Measurements from ENCODE around the gene RAF1. TPM values are rescaled to one million over a fixed set of nuclear protein-coding genes. Genes with fewer than 3 reads are reported as not detected.
A peak's percentile ranks its signal among the peaks of the same experiment; 100 is the strongest.

RAF1 gene
- total and polyA plus RNA-seq, 9 of the 15 experiments (the other 6 are each of a cell fraction or from before 2014, with no cell fraction given) = 28.0 to 183 (median 85.6) TPM

DNA sequence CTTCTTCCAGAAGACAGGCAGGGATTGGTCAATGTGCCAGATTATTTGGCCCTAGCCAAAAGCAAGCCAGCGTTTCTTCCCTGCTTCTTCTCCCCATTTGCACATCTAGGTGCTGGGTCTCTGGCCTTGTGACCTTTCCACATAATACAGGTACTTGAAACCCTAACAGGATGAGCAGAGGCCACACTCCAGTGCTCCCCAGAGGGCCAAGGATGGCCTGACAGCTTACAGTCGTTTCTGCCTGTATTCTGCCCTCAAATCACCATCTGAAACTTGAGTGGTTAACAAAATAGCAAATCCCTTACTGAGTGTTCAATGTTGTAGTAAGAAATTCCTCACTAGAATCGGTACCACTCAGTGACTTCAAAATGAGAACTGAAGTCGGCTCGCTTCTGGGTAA lies 77.9 kb downstream of the RAF1 start (continued):
- TF ChIP-seq ZNF407 (IDR thresholded peaks at IDR 0.05; ENCODE audit: low read depth) = no peak

GRCh38 chr3:12585181-12585580 lies 78.7 kb downstream of the RAF1 start:
- intact Hi-C loops (cut with micrococcal nuclease) = no loop called here
- FAIRE-seq (peak; percentile 6), ATAC-seq (no peak), DNase-seq (ENCODE audit: extremely low read depth in 1 of 4, low spot score in 3 of 4) (no peak)
- WGBS (ENCODE audit: insufficient coverage, low coverage, missing lambda C conversion rate) = 86% methylated on average over 3 of the region's 3 CpGs
- H3K27ac ChIP-seq (ENCODE audit: extremely low read depth, low read depth, low read length) = no peak overlapping the region
- BruUV-seq (replicated peaks) = no TSS peak
- no peaks in the 10 kb centered on the region for H3K9me3 ChIP-seq (replicated peaks; ENCODE audit: control insufficient read depth, insufficient read depth, low read depth, low read length)
- H3K36me3 ChIP-seq (ENCODE audit: control insufficient read depth, insufficient read depth, low read length) = peaks cover 95% of the 10 kb centered on the region
- POLR2A ChIA-PET = interaction anchor here (0.7 to 1.5 kb wide), 11 partner anchors 8 to 157 kb away, joined by 3 to 6 read pairs (median 4); no protein-coding TSS in a partner anchor
- in situ Hi-C loops (cut with MboI) = no loop called here
- CTCF ChIA-PET (ENCODE audit: low intra/inter-chr PET ratio) = interaction anchor here (0.8 kb wide), 1 partner anchor 133 kb away, joined by 3 read pairs; no protein-coding TSS in a partner anchor
- H3K4me1 ChIP-seq (replicated peaks in 1 of 2; ENCODE audit: control insufficient read depth in 2 of 2, insufficient read depth in 2 of 2, low read length in 2 of 2) = no peaks in the 10 kb centered on the region
- no peaks in the 10 kb centered on the region for H3K79me2 ChIP-seq (ENCODE audit: control insufficient read depth, insufficient read depth, low read length)
- no peak overlapping the region for H2AFZ ChIP-seq (ENCODE audit: low read depth, low read length)
- no peak overlapping the region; a peak in 1 of 4 replicates for H3K9ac ChIP-seq (ENCODE audit: insufficient read depth in 1 of 2, low read depth in 2 of 2, low read length in 2 of 2)
- no peak overlapping the region for H3K4me2 ChIP-seq (ENCODE audit: insufficient read depth, low read length)
- no peaks in the 10 kb centered on the region for H3K27me3 ChIP-seq (ENCODE audit: control insufficient read depth in 2 of 2, insufficient read depth in 2 of 2, low read length in 2 of 2)
- no peak overlapping the region for H3K4me3 ChIP-seq
- TF ChIP-seq, protein P1, sequence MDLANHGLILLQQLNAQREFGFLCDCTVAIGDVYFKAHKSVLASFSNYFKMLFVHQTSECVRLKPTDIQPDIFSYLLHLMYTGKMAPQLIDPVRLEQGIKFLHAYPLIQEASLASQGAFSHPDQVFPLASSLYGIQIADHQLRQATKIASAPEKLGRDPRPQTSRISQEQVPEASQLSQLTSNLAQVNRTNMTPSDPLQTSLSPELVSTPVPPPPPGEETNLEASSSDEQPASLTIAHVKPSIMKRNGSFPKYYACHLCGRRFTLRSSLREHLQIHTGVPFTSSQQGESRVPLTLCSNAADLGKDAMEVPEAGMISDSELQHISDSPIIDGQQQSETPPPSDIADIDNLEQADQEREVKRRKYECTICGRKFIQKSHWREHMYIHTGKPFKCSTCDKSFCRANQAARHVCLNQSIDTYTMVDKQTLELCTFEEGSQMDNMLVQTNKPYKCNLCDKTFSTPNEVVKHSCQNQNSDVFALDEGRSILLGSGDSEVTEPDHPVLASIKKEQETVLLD (IDR thresholded peaks at IDR 0.05) = no peak
- peak; percentile 5; the same call in 1 of the 2 replicates for TF ChIP-seq POLR2A (conservative IDR thresholded peaks at IDR 0.05)
- H4K20me1 ChIP-seq (replicated peaks; ENCODE audit: control insufficient read depth, insufficient read depth, low read length) = peaks cover 19% of the 10 kb centered on the region; the same call in 1 of the 2 replicates
- H3K9me1 ChIP-seq (ENCODE audit: control insufficient read depth, insufficient read depth, low read length) = no peaks in the 10 kb centered on the region

All from K562 (cell line).